Skeletal muscle tissue (tissue), 4 donors: ENCODE results near the gene IGSF11. TPM values are rescaled to one million over a fixed set of nuclear protein-coding genes. Genes with fewer than 3 reads are reported as not detected.

Experiments used
- H3K27ac ChIP-seq: one replicate; pipeline ENCODE4 v1.7.0; 2013; ENCODE audit warnings: mild to moderate bottlenecking, low read depth, low read length, inconsistent platforms
- H3K27me3 ChIP-seq, 3 donors: one replicate each; pipeline ENCODE4 v1.7.0; 2013; ENCODE audit warnings: low read length in 3 of 3; ENCODE audit not compliant: control insufficient read depth in 3 of 3, insufficient read depth in 3 of 3
- H3K36me3 ChIP-seq, 3 donors: one replicate each; pipeline ENCODE4 v1.7.0; 2013; ENCODE audit warnings: low read length in 3 of 3; ENCODE audit not compliant: control insufficient read depth in 3 of 3, insufficient read depth in 3 of 3
- H3K4me1 ChIP-seq, 3 donors: one replicate each; pipeline ENCODE4 v1.7.0; 2013; ENCODE audit warnings: low read length in 3 of 3, mild to moderate bottlenecking in 3 of 3; ENCODE audit not compliant: control insufficient read depth in 3 of 3, insufficient read depth in 3 of 3
- H3K4me3 ChIP-seq, 3 donors: one replicate each; pipeline ENCODE4 v1.7.0; 2013; ENCODE audit warnings: low read length in 3 of 3
- H3K9ac ChIP-seq, 3 donors: one replicate each; pipeline ENCODE4 v1.7.0; 2013; ENCODE audit warnings: low read length in 3 of 3, mild to moderate bottlenecking in 3 of 3, moderate library complexity in 2 of 3, low read depth in 1 of 3
- H3K9me3 ChIP-seq, 3 donors: one replicate each; pipeline ENCODE4 v1.7.0; 2013; ENCODE audit warnings: low read length in 3 of 3; ENCODE audit not compliant: control insufficient read depth in 3 of 3
- total RNA-seq: library from RNA; depleted of rRNA; stranded (reverse); fragments of >200 nt; gene quantifications from one replicate; pipeline ENCODE4 v1.2.3, GENCODE V29; 2014
- donor health status: Osteomylitis.

The IGSF11 gene
- total RNA-seq, 1 donor from 2014 or later, result 2.6 TPM

GRCh38 chr3:119035014-119035346 lies 334 bp upstream of the IGSF11 start:
- Histone ChIP-seq H3K4me3 (peak overlapping the region in 2 of 3 donors; percentile 77 to 80), H3K4me1 (peaks cover 0 to 6% (median 0%) of the 10 kb centered on the region in 3 donors), H3K36me3 (no peaks in the 10 kb centered on the region), H3K27ac (no peak overlapping the region), H3K9ac (peak overlapping the region; percentile 45 to 66 (median 48)), H3K27me3 (peaks cover 0 to 3% (median 0%) of the 10 kb centered on the region in 3 donors), H3K9me3 (no peaks in the 10 kb centered on the region)

DNA sequence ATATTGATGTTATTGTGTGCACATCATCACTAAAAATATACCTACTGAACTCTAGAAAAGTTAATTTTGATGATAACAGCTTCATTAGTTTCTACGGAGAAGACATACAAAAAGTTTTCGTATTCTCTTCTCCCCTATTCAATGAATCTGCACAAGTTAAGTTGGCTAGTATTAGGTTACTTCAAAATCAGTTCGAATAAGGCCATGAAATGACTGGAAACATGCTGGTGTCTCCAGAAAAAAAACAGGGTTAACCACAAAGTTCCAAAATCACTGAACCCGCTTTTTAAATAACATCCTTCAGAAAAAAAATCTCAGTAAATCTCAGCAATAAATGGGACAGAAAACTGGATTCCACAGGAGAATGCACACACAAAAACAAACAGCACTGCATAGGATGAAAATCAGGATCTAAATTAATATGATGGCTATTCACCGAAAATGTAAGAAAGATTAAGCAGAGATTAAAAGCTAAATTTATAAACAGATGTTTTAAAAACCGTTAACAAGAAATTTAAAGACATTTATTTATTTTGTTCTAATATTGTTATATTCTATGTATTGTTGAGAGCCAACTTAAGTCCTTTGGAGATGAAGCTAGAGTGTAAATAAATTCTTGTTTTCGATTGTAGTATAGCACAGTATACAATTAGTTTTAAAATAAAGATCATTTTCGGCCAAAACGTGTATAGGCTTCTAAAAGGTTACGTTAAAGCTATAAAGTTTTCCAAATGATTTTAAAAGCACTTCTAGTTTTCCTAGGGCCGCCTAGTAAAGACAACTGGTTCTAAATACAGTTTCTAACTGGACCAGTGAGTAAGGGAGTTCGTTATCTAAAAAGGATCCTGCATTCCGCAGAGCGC lies 1.0 kb downstream of the IGSF11 start:
- H3K27me3 ChIP-seq, result peaks cover 0 to 3% (median 0%) of the 10 kb centered on the region in 3 donors
- H3K4me1 ChIP-seq, result peaks cover 0 to 6% (median 0%) of the 10 kb centered on the region in 3 donors
- peak overlapping the region; percentile 70 to 80 (median 77) for H3K4me3 ChIP-seq
- H3K9ac ChIP-seq, result peak overlapping the region; percentile 54 to 79 (median 78)
- H3K27ac ChIP-seq, result peak overlapping the region; percentile 41
- no peaks in the 10 kb centered on the region for H3K9me3 ChIP-seq
- no peaks in the 10 kb centered on the region for H3K36me3 ChIP-seq

- no peaks in the 10 kb centered on the region for H3K9me3 ChIP-seq
- no peaks in the 10 kb centered on the region for H3K27me3 ChIP-seq
- H3K36me3 ChIP-seq, result no peaks in the 10 kb centered on the region
- H3K4me3 ChIP-seq, result no peak overlapping the region
- no peak overlapping the region for H3K27ac ChIP-seq
- no peaks in the 10 kb centered on the region for H3K4me1 ChIP-seq
- H3K9ac ChIP-seq, result no peak overlapping the region
These were observed 9.4 kb downstream of the IGSF11 start for GRCh38 chr3:119025171-119025795.

DNA sequence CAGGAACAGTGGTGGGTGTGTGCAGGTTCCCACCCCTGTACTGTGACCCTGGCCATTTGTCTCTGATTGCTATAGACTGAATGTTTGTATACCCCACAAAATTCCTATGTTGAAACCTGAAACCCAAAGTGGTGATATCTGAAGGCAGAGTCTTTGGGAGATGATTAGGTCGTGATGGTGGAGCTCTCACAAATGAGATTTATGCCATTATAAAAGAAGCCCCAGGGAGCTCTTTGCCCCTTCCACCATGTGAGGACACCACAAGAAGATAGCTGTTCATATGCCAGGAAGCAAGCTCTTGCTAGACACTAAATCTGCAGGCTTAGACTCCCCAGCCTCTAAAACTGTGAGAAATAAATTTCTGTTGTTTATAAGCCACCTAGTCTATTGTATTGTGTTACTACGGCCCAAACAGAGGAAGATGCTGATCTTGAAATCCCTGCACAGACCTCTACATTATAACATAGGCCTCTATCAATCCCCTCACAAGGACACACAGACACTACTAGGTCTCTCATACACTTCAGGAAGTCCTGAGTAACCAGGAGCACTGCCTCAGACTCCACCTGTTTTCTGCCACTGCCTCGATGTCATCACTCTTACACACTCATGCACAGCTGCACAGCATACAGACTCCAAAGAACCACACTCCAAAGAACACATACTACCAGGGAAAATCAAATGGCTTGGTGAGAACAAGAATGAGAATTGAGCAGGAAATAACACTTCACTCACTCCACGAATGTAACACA lies 14.7 kb downstream of the IGSF11 start:
- H3K9ac ChIP-seq, result no peak overlapping the region
- H3K36me3 ChIP-seq, result no peaks in the 10 kb centered on the region
- no peaks in the 10 kb centered on the region for H3K4me1 ChIP-seq
- H3K4me3 ChIP-seq, result no peak overlapping the region
- H3K9me3 ChIP-seq, result no peaks in the 10 kb centered on the region
- H3K27ac ChIP-seq, result no peak overlapping the region
- H3K27me3 ChIP-seq, result no peaks in the 10 kb centered on the region

- Histone ChIP-seq H3K4me1 (no peaks in the 10 kb centered on the region), H3K9me3 (no peaks in the 10 kb centered on the region), H3K27ac (no peak overlapping the region), H3K4me3 (no peak overlapping the region), H3K36me3 (no peaks in the 10 kb centered on the region), H3K27me3 (no peaks in the 10 kb centered on the region), H3K9ac (no peak overlapping the region)
These were observed 15.8 kb downstream of the IGSF11 start for GRCh38 chr3:119018690-119019463.

DNA sequence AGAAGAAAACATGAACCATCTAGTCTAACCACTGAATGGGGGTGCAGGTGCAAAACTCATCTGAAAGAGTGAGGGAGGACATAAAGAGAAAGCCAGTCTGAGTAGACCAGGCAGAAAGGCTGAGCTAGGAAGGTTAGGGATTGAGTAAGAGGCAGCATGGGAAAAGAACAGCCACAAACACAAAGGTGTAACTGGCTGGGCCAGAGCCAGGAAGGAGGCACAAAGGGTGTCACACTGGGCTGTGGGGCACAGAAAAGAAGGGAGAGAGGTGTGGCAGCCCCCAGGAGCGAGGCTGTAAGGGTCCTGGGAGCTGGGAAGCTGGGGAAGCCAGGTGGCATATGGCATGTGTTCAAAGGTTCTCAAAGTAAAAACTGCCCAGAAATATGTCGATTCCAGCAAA lies 18.7 kb downstream of the IGSF11 start:
- Histone ChIP-seq H3K4me1 (no peaks in the 10 kb centered on the region), H3K36me3 (no peaks in the 10 kb centered on the region), H3K27me3 (no peaks in the 10 kb centered on the region), H3K4me3 (no peak overlapping the region), H3K9ac (no peak overlapping the region), H3K27ac (no peak overlapping the region), H3K9me3 (no peaks in the 10 kb centered on the region)

DNA sequence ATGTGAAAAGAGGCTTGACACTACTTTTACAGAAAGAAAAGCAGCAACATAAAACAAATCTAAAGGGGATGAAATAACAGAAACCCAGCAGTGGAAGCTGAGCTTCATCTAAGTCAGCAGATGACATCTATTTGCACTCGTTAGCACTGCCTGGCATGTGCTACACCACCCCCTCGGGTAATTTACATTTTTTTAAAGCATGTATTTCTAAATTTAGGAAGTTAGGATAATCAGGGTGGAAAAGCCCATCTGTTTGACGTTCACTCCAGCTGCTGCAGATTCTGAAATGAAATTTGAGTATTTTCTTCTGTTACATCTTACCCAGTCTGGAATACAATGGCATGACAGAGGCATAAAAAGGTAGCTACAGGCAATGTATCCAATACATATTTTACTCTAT lies 20.7 kb downstream of the IGSF11 start:
- Histone ChIP-seq H3K4me1 (no peaks in the 10 kb centered on the region), H3K27me3 (no peaks in the 10 kb centered on the region), H3K36me3 (no peaks in the 10 kb centered on the region), H3K4me3 (no peak overlapping the region), H3K27ac (no peak overlapping the region), H3K9me3 (no peaks in the 10 kb centered on the region), H3K9ac (no peak overlapping the region)

GRCh38 chr3:119011528-119011927 lies 23.1 kb downstream of the IGSF11 start:
- Histone ChIP-seq H3K27me3 (no peaks in the 10 kb centered on the region), H3K9ac (no peak overlapping the region), H3K9me3 (no peaks in the 10 kb centered on the region)

GRCh38 chr3:118997190-118997589 lies 37.5 kb downstream of the IGSF11 start:
- H3K9ac ChIP-seq, result no peak overlapping the region
- no peak overlapping the region for H3K27ac ChIP-seq
- no peaks in the 10 kb centered on the region for H3K9me3 ChIP-seq
- peaks cover 0 to 3% (median 0%) of the 10 kb centered on the region in 3 donors for H3K4me1 ChIP-seq
- no peaks in the 10 kb centered on the region for H3K36me3 ChIP-seq
- H3K27me3 ChIP-seq, result no peaks in the 10 kb centered on the region
- no peak overlapping the region for H3K4me3 ChIP-seq

More at GRCh38 chr3:119011528-119011927, 23.1 kb downstream of the IGSF11 start:
- Histone ChIP-seq H3K36me3 (no peaks in the 10 kb centered on the region), H3K27ac (no peak overlapping the region), H3K4me3 (no peak overlapping the region), H3K4me1 (no peaks in the 10 kb centered on the region)
